ENCODE results near the gene ARHGEF11.
"Not testable (repeated sequence)": the region's sequence is repeated elsewhere in the genome, so short reads cannot be mapped to it uniquely, and the experiment has no call there.

The ARHGEF11 gene

GRCh38 chr1:157055729-157056128 is 10.2 kb upstream of the ARHGEF11 start:
- not testable (repeated sequence) for DNase-seq

- no peak for DNase-seq
These were observed 5.3 kb upstream of the ARHGEF11 start for GRCh38 chr1:157050836-157051235.

GRCh38 chr1:157047062-157047410 is 1.5 kb upstream of the ARHGEF11 start:
- no peak for DNase-seq

- no peak for DNase-seq
These were observed 1.2 kb downstream of the ARHGEF11 start for GRCh38 chr1:157044326-157044725.

- DNase-seq = no peak
These were observed 1.9 kb downstream of the ARHGEF11 start for GRCh38 chr1:157043685-157044084.

- DNase-seq = no peak
These were observed 2.7 kb downstream of the ARHGEF11 start for GRCh38 chr1:157042846-157043245.

GRCh38 chr1:157040802-157041201 is 4.7 kb downstream of the ARHGEF11 start:
- DNase-seq = no peak

GRCh38 chr1:157035121-157035520 is 10.4 kb downstream of the ARHGEF11 start:
- no peak for DNase-seq

- DNase-seq = no peak
These were observed 11.3 kb downstream of the ARHGEF11 start for GRCh38 chr1:157034137-157034800.

GRCh38 chr1:157033357-157033876 is 12.1 kb downstream of the ARHGEF11 start:
- DNase-seq = no peak

- DNase-seq = no peak
These were observed 13.2 kb downstream of the ARHGEF11 start for GRCh38 chr1:157032303-157032702.

GRCh38 chr1:157030728-157031127 is 14.8 kb downstream of the ARHGEF11 start:
- DNase-seq = no peak

- DNase-seq = no peak
These were observed 16.9 kb downstream of the ARHGEF11 start for GRCh38 chr1:157028674-157029073.

- no peak for DNase-seq
These were observed 19.7 kb downstream of the ARHGEF11 start for GRCh38 chr1:157025856-157026255.

- no peak for DNase-seq
These were observed 20.2 kb downstream of the ARHGEF11 start for GRCh38 chr1:157025385-157025784.

- no peak for DNase-seq
These were observed 23.9 kb downstream of the ARHGEF11 start for GRCh38 chr1:157021688-157022087.

GRCh38 chr1:157019457-157019856 is 26.1 kb downstream of the ARHGEF11 start:
- no peak for DNase-seq

- DNase-seq = no peak
These were observed 33.7 kb downstream of the ARHGEF11 start for GRCh38 chr1:157011845-157012244.

- DNase-seq = no peak
These were observed 37.0 kb downstream of the ARHGEF11 start for GRCh38 chr1:157008502-157008901.

- no peak for DNase-seq
These were observed 38.2 kb downstream of the ARHGEF11 start for GRCh38 chr1:157007306-157007705.

GRCh38 chr1:157006676-157007075 is 38.9 kb downstream of the ARHGEF11 start:
- DNase-seq = no peak

- DNase-seq = no peak
These were observed 39.6 kb downstream of the ARHGEF11 start for GRCh38 chr1:157005965-157006364.

GRCh38 chr1:157004806-157005205 is 40.7 kb downstream of the ARHGEF11 start:
- no peak for DNase-seq

- DNase-seq = no peak
These were observed 41.2 kb downstream of the ARHGEF11 start for GRCh38 chr1:157004327-157004726.

- DNase-seq = no peak
These were observed 44.2 kb downstream of the ARHGEF11 start for GRCh38 chr1:157001304-157001703.

Measured in right kidney (tissue), 1 donor.